B cell (primary cell): ENCODE data around the gene PFDN1.

Experiments used
- EZH2 ChIP-seq: IDR thresholded peaks from 2 replicates; pipeline ENCODE4 v1.6.1; 2012; ENCODE audit warnings: borderline replicate concordance, low read depth, mild to moderate bottlenecking, moderate library complexity, low read length; ENCODE audit not compliant: insufficient read depth, poor library complexity, severe bottlenecking
- TF ChIP-seq, protein P1 (sequence below): fragments of 200-600 bp; IDR thresholded peaks from one replicate; pipeline ENCODE4 v1.8.0; 2022; ENCODE audit warnings: antibody characterized with exemption, mild to moderate bottlenecking

DNA sequence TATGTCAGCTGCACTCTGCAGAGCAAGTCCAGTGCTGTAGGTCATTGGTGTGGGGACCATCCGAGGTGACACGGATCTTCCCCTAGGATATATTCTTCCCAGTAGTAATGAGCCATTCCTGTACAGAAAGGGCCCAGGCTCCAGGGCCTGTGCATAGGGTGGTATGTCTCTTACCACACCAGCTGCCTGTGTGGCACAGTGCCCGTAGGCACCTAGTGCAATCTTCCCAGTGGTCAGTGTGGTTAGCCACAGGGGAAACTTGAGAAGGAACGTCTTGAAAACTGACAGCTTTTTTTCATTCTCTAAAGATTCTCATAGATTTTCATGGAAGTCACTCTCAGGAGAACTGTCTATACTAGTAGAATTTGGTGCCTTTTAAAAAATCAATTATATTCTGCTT, 88.1 kb downstream of the PFDN1 start:
- TF ChIP-seq, protein P1, sequence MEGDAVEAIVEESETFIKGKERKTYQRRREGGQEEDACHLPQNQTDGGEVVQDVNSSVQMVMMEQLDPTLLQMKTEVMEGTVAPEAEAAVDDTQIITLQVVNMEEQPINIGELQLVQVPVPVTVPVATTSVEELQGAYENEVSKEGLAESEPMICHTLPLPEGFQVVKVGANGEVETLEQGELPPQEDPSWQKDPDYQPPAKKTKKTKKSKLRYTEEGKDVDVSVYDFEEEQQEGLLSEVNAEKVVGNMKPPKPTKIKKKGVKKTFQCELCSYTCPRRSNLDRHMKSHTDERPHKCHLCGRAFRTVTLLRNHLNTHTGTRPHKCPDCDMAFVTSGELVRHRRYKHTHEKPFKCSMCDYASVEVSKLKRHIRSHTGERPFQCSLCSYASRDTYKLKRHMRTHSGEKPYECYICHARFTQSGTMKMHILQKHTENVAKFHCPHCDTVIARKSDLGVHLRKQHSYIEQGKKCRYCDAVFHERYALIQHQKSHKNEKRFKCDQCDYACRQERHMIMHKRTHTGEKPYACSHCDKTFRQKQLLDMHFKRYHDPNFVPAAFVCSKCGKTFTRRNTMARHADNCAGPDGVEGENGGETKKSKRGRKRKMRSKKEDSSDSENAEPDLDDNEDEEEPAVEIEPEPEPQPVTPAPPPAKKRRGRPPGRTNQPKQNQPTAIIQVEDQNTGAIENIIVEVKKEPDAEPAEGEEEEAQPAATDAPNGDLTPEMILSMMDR: no peak
- no peak for TF ChIP-seq EZH2
